NCI-H1105 treated with DMSO at 0.1 percent for 48 hours (cell line): ENCODE data around the gene BICRA.

ENCODE experiments used
- DNase-seq: peaks from one replicate; lab custom pipeline; 2025; lab: John Stamatoyannopoulos, UW

The BICRA gene

DNA sequence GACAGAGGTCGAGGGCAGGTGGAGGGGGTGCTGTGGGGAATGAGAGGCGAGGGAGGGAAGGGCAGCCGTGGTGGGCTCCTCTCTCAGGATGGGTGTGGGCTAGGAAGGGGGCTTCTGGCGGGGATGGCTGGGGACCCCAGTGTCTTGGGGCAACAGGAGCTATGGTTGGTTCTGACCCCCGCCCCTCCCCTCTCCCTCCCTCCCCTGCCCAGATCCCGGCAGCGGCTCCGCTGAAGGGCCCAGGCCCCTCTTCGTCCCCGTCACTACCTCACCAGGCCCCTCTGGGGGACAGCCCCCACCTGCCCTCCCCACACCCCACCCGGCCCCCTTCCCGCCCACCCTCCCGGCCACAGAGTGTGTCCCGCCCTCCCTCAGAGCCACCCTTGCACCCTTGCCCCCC lies 85.0 kb downstream of the BICRA start:
- no peak for DNase-seq

- DNase-seq, result no peak
Measured at GRCh38 chr19:47694466-47695273, 85.7 kb downstream of the BICRA start.

GRCh38 chr19:47695533-47696262 lies 86.8 kb downstream of the BICRA start:
- DNase-seq, result no peak

DNA sequence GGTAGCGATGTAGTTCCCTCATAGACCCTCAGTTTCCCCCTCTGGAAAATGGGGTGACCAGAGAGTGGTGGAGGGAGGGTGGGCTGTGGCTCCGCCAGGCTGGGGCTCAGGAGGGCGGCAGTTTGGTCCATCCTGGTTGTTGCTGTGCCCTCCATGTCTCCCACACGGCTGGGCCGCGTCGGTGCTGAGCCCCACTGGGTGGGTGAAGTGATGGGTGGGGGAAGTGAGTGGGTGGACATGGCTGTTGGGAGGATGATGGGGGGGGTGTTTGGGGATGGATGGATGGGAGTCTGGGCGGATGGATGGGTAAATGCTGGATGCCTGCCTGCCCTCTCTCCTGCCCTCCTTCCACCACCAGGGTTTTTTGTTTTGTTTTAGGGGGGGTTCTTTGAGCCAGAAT lies 87.7 kb downstream of the BICRA start:
- no peak for DNase-seq

DNA sequence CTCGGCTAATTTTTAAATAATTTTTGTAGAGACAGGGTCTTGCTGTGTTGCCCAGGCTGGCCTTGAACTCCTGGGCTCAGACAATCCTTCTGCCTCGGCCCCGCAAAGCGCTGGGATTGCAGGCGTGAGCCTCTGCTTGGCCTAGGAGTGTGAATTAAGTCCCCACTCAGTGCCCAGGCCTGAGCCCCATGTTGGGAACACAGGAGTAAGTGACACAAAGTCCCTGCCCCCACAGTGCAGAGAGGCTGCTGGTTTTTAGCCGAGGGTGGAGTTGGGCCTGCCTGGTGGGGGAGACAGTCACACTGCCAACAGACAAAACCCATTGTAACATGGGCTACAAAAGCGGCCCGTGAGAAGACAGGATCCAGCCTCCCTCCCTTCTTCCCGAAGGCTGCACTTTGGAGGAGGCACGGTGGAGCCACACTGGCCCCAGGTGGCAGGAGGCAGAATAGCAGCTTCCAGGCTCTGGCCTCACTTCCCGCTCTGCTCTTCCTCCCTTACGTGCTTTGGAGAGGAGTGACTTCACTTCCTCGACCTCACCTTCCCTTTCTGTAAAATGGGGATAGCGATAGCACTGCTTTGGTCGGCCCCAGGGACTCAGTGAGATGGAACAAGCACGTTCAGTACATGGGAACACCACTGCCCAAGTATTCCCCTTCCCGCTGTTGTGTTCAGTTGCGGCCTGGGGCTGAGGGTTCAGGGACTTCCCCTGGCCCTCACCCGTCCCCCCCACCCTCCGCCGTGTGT lies 89.1 kb downstream of the BICRA start:
- DNase-seq, result peak; percentile 55

DNA sequence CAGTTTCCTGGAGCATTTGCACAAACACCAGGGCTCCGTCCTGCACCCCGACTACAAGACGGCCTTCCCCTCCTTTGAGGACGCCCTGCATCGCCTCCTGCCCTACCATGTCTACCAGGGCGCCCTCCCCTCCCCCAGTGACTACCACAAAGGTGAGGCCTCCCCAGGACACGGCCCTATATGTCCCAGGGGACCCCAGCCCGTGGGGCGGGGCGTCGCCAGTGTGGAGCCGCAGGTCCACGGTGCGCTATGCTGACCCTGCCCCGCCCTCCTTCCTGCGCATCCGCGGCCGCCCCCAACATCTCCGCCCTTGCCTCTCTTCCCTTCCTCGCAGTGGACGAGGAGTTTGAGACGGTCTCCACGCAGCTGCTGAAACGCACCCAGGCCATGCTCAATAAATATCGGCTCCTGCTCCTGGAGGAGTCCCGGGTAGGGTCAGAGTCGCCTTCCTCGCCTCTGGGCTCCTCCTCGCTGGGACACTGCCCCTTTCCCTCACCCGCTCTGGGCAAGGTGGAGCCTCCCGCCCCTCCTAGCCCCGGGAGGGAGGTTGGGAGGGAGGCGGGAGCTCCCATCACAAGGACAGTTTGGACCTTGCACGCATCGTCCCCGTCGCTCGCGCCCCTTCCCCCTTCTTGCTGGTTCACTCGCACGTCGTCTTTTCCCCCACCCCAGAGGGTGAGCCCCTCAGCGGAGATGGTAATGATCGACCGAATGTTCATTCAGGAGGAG lies 89.9 kb downstream of the BICRA start:
- no peak for DNase-seq

DNA sequence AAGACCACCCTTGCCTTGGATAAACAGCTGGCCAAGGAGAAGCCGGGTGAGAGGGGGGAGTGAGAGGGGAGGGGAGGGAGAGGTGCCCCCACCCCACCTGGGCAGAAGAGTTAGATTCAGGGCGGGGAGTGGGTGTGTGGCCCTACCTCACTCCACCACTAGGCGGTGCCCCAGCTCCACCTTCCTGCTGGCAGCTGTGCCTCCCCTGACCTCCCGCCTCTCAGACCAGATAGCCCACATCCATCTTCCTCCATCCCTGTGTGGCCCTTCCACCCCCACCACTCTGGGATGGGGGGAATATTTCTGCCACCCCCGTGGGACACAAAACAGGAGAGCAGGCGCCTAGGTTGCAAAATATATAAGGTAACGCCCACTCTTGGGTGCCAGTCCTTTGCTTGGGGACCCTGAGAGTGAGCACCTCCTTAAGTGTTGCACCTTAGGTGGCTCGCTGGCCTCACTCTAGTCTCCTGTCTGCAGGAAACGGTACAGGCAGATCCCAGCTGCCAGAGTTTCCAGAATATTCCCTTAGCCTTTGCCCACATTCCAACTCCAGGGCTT lies 90.5 kb downstream of the BICRA start:
- no peak for DNase-seq

- no peak for DNase-seq
Measured at GRCh38 chr19:47700934-47701716, 92.2 kb downstream of the BICRA start.

GRCh38 chr19:47701717-47702552 lies 93.0 kb downstream of the BICRA start:
- DNase-seq, result no peak

GRCh38 chr19:47702671-47703070 lies 93.7 kb downstream of the BICRA start:
- DNase-seq, result no peak

GRCh38 chr19:47703301-47703700 lies 94.4 kb downstream of the BICRA start:
- no peak for DNase-seq

DNA sequence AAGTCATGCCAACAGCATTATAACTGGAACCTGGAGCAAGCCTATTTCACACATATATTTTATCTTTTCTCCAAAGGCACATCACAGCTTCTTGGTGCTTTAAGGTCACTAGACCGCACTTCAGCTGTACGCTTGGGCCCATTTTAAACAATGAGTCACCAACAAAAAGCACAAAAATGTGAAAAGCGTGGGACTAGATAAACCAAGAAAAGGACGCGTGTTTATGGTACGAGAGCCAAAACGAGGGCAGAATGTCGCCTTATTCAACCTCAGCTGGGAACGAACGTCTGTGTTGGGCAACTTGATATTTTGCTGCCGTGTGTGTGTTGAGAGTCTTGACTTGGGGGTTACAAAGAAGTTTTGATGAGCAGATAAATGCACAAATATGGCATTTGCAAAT lies 95.1 kb downstream of the BICRA start:
- no peak for DNase-seq

DNA sequence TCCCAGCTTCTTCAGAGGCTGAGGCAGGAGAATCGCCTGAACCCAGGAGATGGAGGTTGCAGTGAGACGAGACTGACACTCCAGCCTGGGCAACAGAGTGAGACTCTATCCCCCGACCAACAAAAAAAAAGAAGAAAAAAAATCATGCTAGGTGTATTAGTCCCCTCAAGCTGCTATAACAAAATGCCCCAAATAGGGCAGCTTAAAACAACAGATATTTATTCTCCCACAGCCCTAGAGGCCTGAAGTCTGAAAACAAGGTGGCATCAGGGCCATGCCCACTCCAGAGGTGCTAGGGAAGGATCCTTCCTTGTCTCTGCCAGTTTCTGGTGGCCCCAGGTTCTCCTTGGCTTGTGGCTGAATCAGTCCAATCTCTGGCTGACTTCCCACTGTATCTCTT lies 95.7 kb downstream of the BICRA start:
- no peak for DNase-seq

GRCh38 chr19:47707135-47707925 lies 98.4 kb downstream of the BICRA start:
- DNase-seq, result peak; percentile 49

- no peak for DNase-seq
Measured at GRCh38 chr19:47711652-47712242, 102.8 kb downstream of the BICRA start.

DNA sequence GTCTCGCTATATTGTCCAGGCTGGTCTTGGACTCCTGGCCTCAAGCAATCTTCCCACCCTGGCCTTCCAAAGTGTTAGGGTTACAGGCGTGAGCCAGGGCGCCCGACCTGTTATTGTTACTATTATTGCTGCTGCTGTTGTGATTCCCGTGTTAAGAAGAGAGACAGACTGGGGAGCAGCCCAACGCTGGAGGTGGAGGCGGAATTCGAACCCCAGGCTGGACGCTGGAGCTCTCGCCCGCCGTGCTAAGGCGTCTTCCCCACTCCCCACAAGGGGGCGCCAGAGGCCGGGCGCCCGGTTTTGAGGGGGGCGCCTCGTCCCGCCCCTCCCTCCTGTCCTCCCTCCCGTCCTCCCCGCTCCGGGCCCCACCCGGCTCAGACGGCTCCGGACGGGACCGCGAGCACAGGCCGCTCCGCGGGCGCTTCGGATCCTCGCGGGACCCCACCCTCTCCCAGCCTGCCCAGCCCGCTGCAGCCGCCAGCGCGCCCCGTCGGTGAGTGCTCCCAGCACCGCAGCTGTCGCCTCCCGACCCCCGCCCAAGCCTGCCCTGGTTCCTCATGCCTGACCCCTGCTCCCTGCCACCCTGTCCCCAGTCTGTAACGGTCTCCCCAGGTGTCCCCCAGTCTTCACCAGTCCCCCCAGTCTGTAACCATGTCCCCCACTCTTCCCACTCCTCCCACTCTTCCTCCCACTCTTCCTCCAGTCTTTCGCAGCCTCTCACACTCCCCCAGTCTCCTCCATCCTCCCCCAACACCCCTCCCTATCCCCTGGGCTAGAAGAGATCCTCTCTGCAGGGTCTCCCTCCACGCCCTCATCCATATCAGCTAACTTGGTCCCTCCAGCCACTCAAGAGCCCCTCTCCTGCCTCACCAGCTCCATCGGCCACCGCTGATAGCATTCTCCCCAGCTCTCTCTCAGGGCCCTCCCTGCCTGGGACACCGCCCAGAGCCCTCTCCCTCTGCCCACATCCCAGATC lies 104.4 kb downstream of the BICRA start, which contains the start of gene EHD2:
Gene EHD2 (plus strand): TSS at position 377 of the 976 bp plus-strand sequence. CDS start 3,191 bp downstream, outside the sequence.
- peak; percentile 8 for DNase-seq

DNA sequence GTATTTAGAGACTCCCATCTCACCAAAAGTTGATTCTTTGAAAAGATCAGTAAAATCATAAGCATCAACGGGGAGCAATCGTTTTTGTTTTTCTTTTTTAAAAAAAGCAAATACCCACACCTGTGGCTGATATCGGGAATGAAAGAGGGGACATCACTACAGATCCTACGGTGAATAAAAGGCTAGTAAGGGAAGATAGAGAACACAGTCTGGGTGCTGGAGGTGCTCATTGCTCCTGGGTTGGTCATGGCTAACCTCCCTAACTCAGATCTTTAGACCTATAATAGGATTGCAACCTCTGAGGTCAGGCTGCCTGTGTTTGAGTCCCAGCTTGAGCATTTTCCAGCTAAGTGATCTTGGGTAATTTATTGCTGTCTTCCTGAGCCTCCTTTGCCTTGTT lies 105.4 kb downstream of the BICRA start:
- no peak for DNase-seq
